AG09309 (cell line): ENCODE measurements around the gene MPZL3.

ENCODE experiments used
- DNase-seq: peaks from one replicate; pipeline ENCODE4 v3.0.0-alpha.2; 2010; ENCODE audit warnings: low read depth
- H3K4me3 ChIP-seq: 2 replicates; pipeline ENCODE4 v1.5.1; 2011; ENCODE audit warnings: mild to moderate bottlenecking, low read depth, low read length, moderate library complexity; ENCODE audit not compliant: control insufficient read depth
- TF ChIP-seq, protein P1 (sequence below): IDR thresholded peaks from 2 replicates; pipeline ENCODE4 v1.5.1; 2011; ENCODE audit warnings: mild to moderate bottlenecking, low read depth, low read length, inconsistent platforms; ENCODE audit not compliant: insufficient read depth, control insufficient read depth; ENCODE audit errors: missing control alignments

Gene MPZL3

DNA sequence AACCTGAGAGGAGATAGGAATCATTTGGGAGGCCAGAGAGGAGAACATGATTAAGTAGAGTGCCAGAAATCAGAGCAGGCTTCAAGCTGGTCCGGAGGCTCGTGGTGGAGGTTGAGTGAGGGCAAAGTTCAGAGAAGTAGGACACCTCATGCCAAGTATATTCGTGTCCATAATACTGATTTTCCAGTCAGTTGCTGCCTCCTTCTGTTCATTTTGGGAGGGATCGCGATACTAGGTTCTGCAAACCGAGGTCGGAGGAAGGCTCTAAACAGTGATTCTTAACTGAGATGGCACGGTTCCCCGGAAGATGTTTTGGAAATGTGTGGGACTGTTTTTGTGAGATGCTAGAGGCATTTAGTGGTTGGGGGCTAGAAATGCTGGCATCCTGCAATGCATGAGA lies 38.8 kb upstream of the MPZL3 start:
- no peak for DNase-seq
- H3K4me3 ChIP-seq, result no peak overlapping the region
- TF ChIP-seq, protein P1, sequence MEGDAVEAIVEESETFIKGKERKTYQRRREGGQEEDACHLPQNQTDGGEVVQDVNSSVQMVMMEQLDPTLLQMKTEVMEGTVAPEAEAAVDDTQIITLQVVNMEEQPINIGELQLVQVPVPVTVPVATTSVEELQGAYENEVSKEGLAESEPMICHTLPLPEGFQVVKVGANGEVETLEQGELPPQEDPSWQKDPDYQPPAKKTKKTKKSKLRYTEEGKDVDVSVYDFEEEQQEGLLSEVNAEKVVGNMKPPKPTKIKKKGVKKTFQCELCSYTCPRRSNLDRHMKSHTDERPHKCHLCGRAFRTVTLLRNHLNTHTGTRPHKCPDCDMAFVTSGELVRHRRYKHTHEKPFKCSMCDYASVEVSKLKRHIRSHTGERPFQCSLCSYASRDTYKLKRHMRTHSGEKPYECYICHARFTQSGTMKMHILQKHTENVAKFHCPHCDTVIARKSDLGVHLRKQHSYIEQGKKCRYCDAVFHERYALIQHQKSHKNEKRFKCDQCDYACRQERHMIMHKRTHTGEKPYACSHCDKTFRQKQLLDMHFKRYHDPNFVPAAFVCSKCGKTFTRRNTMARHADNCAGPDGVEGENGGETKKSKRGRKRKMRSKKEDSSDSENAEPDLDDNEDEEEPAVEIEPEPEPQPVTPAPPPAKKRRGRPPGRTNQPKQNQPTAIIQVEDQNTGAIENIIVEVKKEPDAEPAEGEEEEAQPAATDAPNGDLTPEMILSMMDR, result peak; percentile 8

DNA sequence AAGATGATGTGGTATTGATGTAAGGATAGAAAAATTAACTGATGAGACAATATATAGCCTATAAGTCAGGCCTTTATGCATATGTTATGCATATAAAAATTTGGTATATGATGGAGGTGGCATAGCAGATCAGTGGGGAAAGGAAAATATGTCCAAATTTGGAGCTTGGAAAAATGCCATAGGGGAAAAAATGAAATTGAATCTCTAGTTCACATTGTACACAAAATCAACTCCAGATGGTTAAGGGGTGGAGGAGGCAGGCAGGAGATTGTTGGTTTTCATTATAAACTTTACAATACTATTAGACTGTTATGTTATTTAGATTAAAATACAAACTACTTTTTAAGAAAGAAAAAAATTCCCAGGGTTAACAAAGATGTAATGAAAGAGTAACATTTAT lies 37.2 kb upstream of the MPZL3 start:
- H3K4me3 ChIP-seq, result no peak overlapping the region
- DNase-seq, result no peak
- TF ChIP-seq, protein P1, result no peak

DNA sequence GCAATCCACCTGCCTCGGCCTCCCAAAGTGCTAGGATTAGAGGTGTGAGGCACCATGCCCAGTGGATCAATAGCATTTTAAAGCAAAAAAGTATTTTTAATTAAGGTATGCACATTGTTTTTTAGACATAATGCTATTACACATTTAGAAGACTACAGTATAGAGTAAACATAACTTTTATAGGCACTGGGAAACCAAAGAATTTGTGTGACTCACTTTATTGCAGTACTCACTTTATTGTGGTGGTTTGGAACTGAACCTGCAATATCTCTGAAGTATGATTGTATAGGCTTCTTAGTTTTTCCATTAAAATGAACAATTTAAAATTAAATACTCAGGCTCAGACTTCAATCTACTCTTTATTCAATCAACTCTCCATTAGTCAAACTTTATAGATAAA lies 34.8 kb upstream of the MPZL3 start:
- peak; percentile 8 for DNase-seq
- H3K4me3 ChIP-seq, result no peak overlapping the region
- TF ChIP-seq, protein P1, result no peak

DNA sequence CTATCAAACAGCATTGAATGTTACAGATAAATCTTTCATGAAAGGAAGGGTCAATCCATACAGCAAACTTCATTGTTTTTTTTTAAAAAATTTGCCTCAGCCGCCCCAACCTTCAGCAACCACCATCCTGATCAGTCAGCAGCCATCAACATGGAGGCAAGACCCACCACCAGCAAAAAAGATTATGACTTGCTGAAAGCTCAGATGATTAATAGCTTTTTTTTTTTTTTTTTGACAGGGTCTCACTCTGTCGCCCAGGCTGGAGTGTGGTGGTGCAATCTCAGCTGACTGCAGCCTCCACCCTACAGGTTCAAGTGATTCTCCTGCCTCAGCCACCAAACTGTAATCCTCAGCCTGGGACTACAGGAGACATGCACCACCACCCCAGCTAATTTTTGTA lies 34.4 kb upstream of the MPZL3 start:
- DNase-seq, result no peak
- TF ChIP-seq, protein P1, result no peak
- H3K4me3 ChIP-seq, result no peak overlapping the region

DNA sequence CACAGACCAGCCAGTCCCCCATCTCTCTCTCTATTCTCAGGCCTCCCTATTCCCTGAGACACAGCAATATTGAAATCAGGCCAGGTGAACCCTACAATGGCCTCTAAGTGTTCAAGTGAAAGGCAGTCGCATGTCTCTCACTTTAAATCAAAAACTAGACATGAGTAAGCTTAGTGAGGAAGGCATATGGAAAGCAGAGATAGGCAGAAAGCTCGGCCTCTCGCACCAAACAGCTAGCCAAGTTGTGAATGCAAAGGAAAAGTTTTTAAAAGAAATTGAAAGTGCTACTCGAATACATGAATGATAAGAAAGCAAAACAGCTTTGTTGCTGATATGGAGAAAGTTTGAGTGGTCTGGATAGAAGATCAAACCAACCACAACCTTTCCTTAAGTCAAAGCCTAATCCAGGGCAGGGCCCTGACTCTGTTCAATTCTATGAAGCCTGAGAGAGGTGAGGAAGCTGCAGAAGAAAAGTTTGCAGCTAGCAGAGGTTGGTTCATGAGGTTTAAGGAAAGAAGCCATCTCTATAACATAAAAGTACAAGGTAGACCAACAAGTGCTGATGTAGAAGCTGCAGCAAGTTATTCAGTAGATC lies 31.7 kb upstream of the MPZL3 start:
- TF ChIP-seq, protein P1, result no peak
- H3K4me3 ChIP-seq, result no peak overlapping the region
- no peak for DNase-seq

DNA sequence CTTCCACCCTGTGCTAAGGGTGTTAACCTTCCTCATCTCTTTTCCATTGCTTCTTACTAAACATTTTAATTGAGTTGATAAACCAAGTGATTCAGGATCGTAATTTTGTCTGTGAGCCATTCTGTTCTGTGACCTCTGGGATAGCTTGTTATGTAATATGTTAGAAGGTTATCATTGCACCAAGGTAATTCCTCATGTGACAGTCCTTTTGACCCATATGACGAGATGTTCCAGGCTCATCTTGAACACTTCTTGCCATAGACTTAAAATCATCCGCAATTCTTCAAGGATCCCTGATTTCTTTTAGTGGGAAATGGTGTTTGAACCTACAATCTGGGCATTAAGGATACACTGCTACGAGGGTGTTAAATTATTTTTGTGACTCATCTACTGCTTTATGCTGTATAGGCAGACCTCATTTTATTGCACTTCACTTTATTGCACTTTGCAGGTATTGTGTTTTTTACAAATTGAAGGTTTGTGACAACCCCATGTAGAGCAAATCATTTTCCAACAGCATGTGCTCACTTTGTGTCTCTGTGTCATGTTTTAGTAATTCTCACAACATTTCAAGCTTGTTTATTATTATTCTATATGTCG lies 31.0 kb upstream of the MPZL3 start:
- TF ChIP-seq, protein P1, result no peak
- no peak for DNase-seq
- H3K4me3 ChIP-seq, result no peak overlapping the region
